HG03460 (cell line): ENCODE measurements around the gene FRMPD4.

Experiments
- ATAC-seq: cut with Tn5 transposase; IDR thresholded peaks from one replicate; pipeline ENCODE4 v1.9.1; 2021; ENCODE audit not compliant: unreplicated experiment

FRMPD4 gene

GRCh38 chrX:12292996-12293765 lies 154.9 kb downstream of the FRMPD4 start:
- no peak for ATAC-seq

- ATAC-seq: no peak
Observed at GRCh38 chrX:12297353-12297752, 159.1 kb downstream of the FRMPD4 start.

- no peak for ATAC-seq
Observed at GRCh38 chrX:12301288-12301687, 163.0 kb downstream of the FRMPD4 start.

GRCh38 chrX:12304261-12304660 lies 166.0 kb downstream of the FRMPD4 start:
- no peak for ATAC-seq

- ATAC-seq: no peak
Observed at GRCh38 chrX:12307961-12308360, 169.7 kb downstream of the FRMPD4 start.

GRCh38 chrX:12308420-12308819 lies 170.1 kb downstream of the FRMPD4 start:
- ATAC-seq: no peak

GRCh38 chrX:12309040-12309743 lies 170.9 kb downstream of the FRMPD4 start:
- no peak for ATAC-seq

- no peak for ATAC-seq
Observed at GRCh38 chrX:12309744-12310076, 171.4 kb downstream of the FRMPD4 start.

- ATAC-seq: no peak
Observed at GRCh38 chrX:12314651-12315050, 176.4 kb downstream of the FRMPD4 start.

- ATAC-seq: no peak
Observed at GRCh38 chrX:12315526-12315925, 177.3 kb downstream of the FRMPD4 start.

- ATAC-seq: no peak
Observed at GRCh38 chrX:12319003-12319519, 180.8 kb downstream of the FRMPD4 start.

- no peak for ATAC-seq
Observed at GRCh38 chrX:12319992-12320391, 181.7 kb downstream of the FRMPD4 start.

GRCh38 chrX:12322031-12322430 lies 183.8 kb downstream of the FRMPD4 start:
- ATAC-seq: no peak

- no peak for ATAC-seq
Observed at GRCh38 chrX:12325171-12325570, 186.9 kb downstream of the FRMPD4 start.

GRCh38 chrX:12327836-12328235 lies 189.6 kb downstream of the FRMPD4 start:
- ATAC-seq: no peak

GRCh38 chrX:12329476-12329875 lies 191.2 kb downstream of the FRMPD4 start:
- ATAC-seq: no peak

GRCh38 chrX:12330841-12331240 lies 192.6 kb downstream of the FRMPD4 start:
- no peak for ATAC-seq

GRCh38 chrX:12332786-12333347 lies 194.6 kb downstream of the FRMPD4 start:
- ATAC-seq: no peak

- ATAC-seq: no peak
Observed at GRCh38 chrX:12339921-12340320, 201.6 kb downstream of the FRMPD4 start.

GRCh38 chrX:12344954-12345353 lies 206.7 kb downstream of the FRMPD4 start:
- ATAC-seq: no peak

GRCh38 chrX:12349201-12349600 lies 210.9 kb downstream of the FRMPD4 start:
- no peak for ATAC-seq

- no peak for ATAC-seq
Observed at GRCh38 chrX:12352922-12353321, 214.6 kb downstream of the FRMPD4 start.
